IPS-15b (cell line): ENCODE results near the gene EIF3F.

ENCODE experiments used
- H3K27me3 ChIP-seq: one replicate; pipeline ENCODE4 v1.6.1; 2013; ENCODE audit warnings: low read length; ENCODE audit not compliant: control insufficient read depth, insufficient read depth
- H3K36me3 ChIP-seq: one replicate; pipeline ENCODE4 v1.6.1; 2013; ENCODE audit warnings: low read length; ENCODE audit not compliant: control insufficient read depth, insufficient read depth
- H3K4me1 ChIP-seq: one replicate; pipeline ENCODE4 v1.6.1; 2013; ENCODE audit warnings: mild to moderate bottlenecking, low read length; ENCODE audit not compliant: control insufficient read depth, insufficient read depth
- H3K4me3 ChIP-seq: one replicate; pipeline ENCODE4 v1.5.1; 2013; ENCODE audit warnings: low read depth, low read length
- H3K9ac ChIP-seq: one replicate; pipeline ENCODE4 v1.6.1; 2013; ENCODE audit warnings: low read depth, mild to moderate bottlenecking, low read length
- H3K9me3 ChIP-seq: one replicate; pipeline ENCODE4 v1.6.1; 2013; ENCODE audit warnings: mild to moderate bottlenecking, low read length; ENCODE audit not compliant: control insufficient read depth, insufficient read depth

Gene EIF3F

DNA sequence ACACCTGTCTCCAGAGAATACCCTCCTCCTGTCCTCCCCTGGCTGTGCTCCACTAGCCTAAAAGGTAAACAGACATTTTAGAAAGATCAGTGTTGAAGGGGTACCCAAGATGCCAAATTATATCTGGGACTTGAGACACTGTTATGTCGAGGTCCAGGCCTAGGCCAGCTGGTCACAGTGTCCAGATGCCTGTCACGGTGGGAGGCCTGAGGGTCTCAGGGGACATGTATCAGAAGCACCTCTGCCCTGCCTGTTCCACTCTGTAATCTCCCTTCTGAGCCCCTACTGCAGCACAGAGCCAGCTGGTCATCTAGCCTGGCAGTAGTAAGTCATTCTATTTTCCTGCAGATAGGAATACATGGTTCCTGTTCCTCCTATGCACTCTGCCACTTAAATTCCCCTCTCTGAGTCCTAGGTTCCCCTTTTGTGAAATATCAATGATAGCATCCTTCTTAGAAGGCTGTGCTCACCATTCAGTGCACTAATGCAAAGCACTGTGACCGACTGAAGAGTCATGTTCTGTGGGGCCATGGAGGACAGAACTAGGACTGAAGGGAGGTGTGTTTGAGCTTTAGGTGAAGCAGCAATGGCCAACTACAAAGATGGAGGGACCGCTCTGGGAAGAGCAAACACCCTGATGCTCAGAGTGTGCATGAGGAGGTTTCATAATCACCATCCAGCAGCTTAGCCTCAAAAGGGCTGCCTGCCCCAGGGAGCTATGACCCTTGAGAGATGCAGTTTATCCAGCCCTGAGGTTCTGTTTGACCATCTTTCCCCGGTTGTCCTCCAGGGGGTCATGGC lies 49.1 kb downstream of the EIF3F start:
- Histone ChIP-seq H3K36me3 (no peaks in the 10 kb centered on the region), H3K27me3 (peaks cover 11% of the 10 kb centered on the region), H3K9me3 (no peaks in the 10 kb centered on the region), H3K4me3 (no peak overlapping the region), H3K9ac (no peak overlapping the region), H3K4me1 (peaks cover 3% of the 10 kb centered on the region)

DNA sequence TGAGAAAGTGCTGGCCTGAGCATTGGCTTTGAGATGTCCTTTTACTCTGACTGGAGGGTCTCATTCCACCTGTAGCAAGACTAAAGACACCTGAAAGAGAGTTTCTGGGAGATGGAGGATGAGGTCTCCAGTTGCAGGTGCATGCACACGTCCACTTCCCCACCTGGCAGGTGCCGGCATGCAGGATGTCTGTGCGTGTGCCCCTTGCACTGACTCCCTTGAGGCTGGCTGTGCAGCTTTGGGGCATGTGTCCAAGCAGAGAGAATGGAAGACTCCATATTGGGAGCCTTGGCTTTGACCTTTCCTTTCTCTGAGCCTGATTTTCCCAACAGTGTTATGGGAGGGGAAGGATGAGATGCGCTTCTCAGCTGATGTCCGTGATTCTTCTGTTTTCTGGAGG lies 49.8 kb downstream of the EIF3F start:
- H3K4me3 ChIP-seq, result no peak overlapping the region
- no peaks in the 10 kb centered on the region for H3K9me3 ChIP-seq
- H3K36me3 ChIP-seq, result no peaks in the 10 kb centered on the region
- peaks cover 10% of the 10 kb centered on the region for H3K27me3 ChIP-seq
- no peak overlapping the region for H3K9ac ChIP-seq
- peaks cover 3% of the 10 kb centered on the region for H3K4me1 ChIP-seq

- Histone ChIP-seq H3K9me3 (no peaks in the 10 kb centered on the region), H3K27me3 (no peaks in the 10 kb centered on the region), H3K9ac (no peak overlapping the region), H3K4me3 (no peak overlapping the region), H3K4me1 (peaks cover 1% of the 10 kb centered on the region), H3K36me3 (no peaks in the 10 kb centered on the region)
Measured at GRCh38 chr11:8038393-8038792, 51.3 kb downstream of the EIF3F start.

DNA sequence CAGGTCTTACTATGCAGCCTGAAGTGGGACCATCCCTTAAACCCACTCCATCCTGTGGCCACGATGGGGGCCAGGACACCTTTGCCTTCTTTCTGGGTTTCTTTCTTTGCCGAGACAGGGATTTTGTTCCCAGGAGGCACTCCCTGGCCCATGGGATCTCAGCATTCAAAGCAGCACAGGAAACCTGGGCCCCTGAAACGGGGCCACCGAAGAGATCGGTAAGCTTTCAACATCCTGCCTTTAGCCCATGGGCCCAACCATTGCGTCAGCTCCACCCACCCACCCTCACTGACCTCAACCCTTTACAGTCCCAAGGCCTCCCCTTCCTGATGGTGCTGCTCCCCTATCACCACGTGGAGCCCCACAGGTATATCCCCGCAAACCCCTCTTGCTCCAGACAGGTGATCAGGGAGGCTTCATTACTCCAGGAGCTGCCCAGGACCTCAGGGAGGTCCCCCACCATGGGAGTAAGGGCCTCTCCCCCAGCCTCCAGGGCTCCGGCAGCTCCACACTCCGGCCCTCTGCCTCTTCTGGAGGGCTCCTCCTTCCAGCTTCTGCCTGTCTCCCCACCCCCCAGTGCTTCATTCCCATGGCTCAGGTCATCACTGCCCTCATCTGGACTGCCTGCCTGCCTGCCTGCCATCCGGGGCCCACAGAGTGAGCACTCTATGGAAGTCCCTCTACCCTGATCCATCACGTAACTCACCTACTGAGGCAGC lies 51.8 kb downstream of the EIF3F start:
- H3K9me3 ChIP-seq, result no peaks in the 10 kb centered on the region
- H3K4me3 ChIP-seq, result no peak overlapping the region
- no peak overlapping the region for H3K9ac ChIP-seq
- no peaks in the 10 kb centered on the region for H3K36me3 ChIP-seq
- H3K27me3 ChIP-seq, result no peaks in the 10 kb centered on the region
- no peaks in the 10 kb centered on the region for H3K4me1 ChIP-seq

GRCh38 chr11:8039530-8040260 lies 52.6 kb downstream of the EIF3F start:
- Histone ChIP-seq H3K9me3 (no peaks in the 10 kb centered on the region), H3K9ac (no peak overlapping the region), H3K4me1 (no peaks in the 10 kb centered on the region), H3K27me3 (no peaks in the 10 kb centered on the region), H3K36me3 (no peaks in the 10 kb centered on the region), H3K4me3 (no peak overlapping the region)

DNA sequence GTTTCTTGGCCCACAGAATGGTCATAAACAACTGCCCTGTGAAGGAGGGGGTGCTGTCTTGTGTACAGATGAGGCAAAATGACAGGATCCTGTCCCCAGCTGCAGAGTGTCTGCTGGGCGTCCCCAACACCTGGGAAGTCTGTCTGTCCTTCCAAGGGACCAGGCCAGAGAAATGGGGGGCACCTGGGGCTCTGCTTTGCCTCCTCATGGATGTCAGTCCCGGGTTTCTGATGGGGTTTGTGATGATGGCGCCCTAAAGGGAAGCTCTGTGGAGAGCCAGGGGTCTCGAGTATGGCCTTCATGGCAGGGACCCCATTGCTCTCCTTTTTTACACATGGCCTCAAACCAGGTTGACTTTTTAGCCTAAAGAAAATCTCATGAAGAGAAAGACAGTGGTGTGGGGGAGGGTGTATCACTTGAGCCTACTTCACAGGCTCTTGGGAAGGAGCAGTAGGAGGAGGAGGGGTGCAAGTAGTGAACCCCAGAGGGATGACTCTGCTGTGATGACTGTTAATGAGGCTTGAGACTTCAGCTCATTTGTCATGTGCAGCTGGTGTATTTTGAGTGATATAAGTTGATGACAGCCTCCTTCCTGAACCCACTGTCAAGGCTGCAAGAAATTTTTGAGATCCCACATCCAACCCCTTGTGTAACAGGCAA lies 53.3 kb downstream of the EIF3F start:
- Histone ChIP-seq H3K9me3 (no peaks in the 10 kb centered on the region), H3K27me3 (no peaks in the 10 kb centered on the region), H3K36me3 (no peaks in the 10 kb centered on the region), H3K4me1 (no peaks in the 10 kb centered on the region), H3K4me3 (no peak overlapping the region), H3K9ac (no peak overlapping the region)

DNA sequence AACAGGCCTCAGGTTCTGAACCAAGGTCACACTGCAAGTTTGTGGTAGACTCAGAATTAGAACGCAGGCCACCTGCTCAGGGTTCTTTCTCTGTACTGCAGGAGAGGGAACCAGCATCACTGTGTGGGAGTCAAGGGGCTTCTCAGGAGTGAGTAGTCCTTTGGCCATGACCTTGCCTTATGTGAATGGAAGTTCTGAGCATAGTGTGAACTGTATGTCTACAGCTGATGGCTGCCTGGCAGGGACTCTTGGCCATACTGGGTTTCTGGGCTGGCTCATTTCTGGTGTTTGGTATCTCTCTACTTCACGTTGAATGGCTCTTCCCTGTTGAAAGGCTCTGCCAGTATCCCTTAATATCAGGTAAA lies 53.8 kb downstream of the EIF3F start:
- no peaks in the 10 kb centered on the region for H3K27me3 ChIP-seq
- no peaks in the 10 kb centered on the region for H3K9me3 ChIP-seq

DNA sequence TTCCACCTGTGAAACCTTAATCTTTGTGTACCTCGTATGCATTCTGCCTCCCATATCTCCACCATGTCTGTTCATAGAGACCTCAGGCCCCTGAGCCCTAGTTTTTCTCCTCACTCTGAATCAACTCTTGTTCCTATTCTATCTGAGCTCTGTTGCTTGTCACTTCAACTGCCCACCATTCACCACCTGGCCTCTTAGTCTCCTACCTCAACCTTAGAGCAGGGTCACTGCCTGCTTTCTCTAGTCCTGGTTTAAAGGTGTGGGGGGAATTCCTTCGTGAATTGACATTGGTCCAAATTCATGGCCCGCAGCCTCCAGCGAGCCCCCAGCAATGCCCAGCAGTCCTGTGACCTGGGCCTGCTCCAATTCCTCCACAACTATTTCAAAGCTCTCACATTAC lies 54.4 kb downstream of the EIF3F start:
- Histone ChIP-seq H3K4me3 (no peak overlapping the region), H3K9me3 (no peaks in the 10 kb centered on the region), H3K4me1 (no peaks in the 10 kb centered on the region), H3K36me3 (no peaks in the 10 kb centered on the region), H3K27me3 (no peaks in the 10 kb centered on the region), H3K9ac (no peak overlapping the region)

More for the DNA sequence above, 53.8 kb downstream of the EIF3F start:
- Histone ChIP-seq H3K4me3 (no peak overlapping the region), H3K4me1 (no peaks in the 10 kb centered on the region), H3K9ac (no peak overlapping the region), H3K36me3 (no peaks in the 10 kb centered on the region)

GRCh38 chr11:8043756-8044155 lies 56.6 kb downstream of the EIF3F start:
- H3K4me1 ChIP-seq, result no peaks in the 10 kb centered on the region
- no peaks in the 10 kb centered on the region for H3K27me3 ChIP-seq
- no peak overlapping the region for H3K9ac ChIP-seq
- H3K9me3 ChIP-seq, result no peaks in the 10 kb centered on the region
- no peaks in the 10 kb centered on the region for H3K36me3 ChIP-seq
- H3K4me3 ChIP-seq, result no peak overlapping the region

DNA sequence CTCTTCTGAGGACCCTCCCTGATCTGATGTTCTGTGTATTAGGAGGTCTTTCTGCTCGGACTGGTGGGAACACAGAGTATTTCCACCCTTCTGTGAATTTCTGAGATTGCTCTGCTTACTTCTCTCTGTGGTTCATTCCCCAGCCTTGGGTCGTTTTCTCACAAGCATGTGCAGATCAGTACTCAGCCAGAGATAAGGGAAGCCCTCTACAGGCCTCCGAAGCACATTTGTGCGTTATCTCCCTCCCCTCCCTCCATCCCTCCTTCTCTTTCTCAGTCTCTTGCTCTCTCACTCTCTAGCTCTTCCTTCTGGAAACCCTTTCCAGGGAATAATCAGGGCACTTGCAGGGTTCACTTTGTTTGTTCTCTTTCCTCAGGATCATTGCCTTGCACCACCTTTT lies 58.7 kb downstream of the EIF3F start:
- no peaks in the 10 kb centered on the region for H3K9me3 ChIP-seq
- no peaks in the 10 kb centered on the region for H3K27me3 ChIP-seq
- no peaks in the 10 kb centered on the region for H3K36me3 ChIP-seq
- no peaks in the 10 kb centered on the region for H3K4me1 ChIP-seq
- H3K4me3 ChIP-seq, result no peak overlapping the region
- no peak overlapping the region for H3K9ac ChIP-seq

DNA sequence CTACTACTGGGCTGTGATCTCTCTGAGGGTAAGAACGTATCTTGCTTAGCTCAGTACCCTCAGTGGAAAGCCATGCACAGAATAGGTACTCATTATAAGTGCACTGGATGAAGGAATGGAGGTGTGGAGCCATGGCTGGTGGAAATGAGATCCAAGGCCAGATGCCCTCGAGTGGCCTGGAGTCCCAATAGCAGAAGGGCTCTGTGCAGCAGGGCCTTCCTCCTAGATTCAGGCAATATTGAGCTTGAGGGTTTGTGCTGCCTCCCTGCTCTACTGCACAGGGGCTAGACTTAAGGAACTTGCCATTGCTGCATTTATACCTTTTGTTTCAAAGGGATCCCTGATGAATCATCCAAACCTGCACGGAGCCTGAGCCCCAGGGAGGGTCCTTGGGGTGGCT lies 60.2 kb downstream of the EIF3F start:
- Histone ChIP-seq H3K9me3 (no peaks in the 10 kb centered on the region), H3K36me3 (no peaks in the 10 kb centered on the region), H3K27me3 (no peaks in the 10 kb centered on the region), H3K9ac (no peak overlapping the region), H3K4me1 (no peaks in the 10 kb centered on the region), H3K4me3 (no peak overlapping the region)
